Smooth muscle cell (in vitro differentiated cells): Measurements from ENCODE around the gene GP5. TPM values are rescaled to one million over a fixed set of nuclear protein-coding genes. Genes with fewer than 3 reads are reported as not detected.

Experiments used
- DNase-seq: peaks from one replicate; lab custom pipeline; 2025; ENCODE audit not compliant: unreplicated experiment; lab: John Stamatoyannopoulos, UW
- H2AFZ ChIP-seq: fragments of 200-600 bp; sonication (generic); 2 replicates; pipeline ENCODE4 v1.6.0; 2016; ENCODE audit warnings: antibody characterized with exemption, low read depth, mild to moderate bottlenecking
- H3F3A ChIP-seq: fragments of 200-600 bp; sonication (generic); 2 replicates; pipeline ENCODE4 v1.6.0; 2017; ENCODE audit warnings: antibody characterized with exemption, low read depth
- H3K27ac ChIP-seq: fragments of 200-600 bp; sonication (generic); 2 replicates; pipeline ENCODE4 v1.5.1; 2016; ENCODE audit warnings: low read depth, mild to moderate bottlenecking
- H3K27me3 ChIP-seq: fragments of 200-600 bp; sonication (generic); 2 replicates; pipeline ENCODE4 v1.6.1; 2016; ENCODE audit warnings: low read depth, mild to moderate bottlenecking
- H3K36me3 ChIP-seq: fragments of 200-600 bp; sonication (generic); 2 replicates; pipeline ENCODE4 v1.5.1; 2016; ENCODE audit warnings: low read depth
- H3K4me1 ChIP-seq: fragments of 200-600 bp; sonication (generic); 2 replicates; pipeline ENCODE4 v1.5.1; 2016; ENCODE audit warnings: low read depth
- H3K4me2 ChIP-seq: fragments of 200-600 bp; sonication (generic); 2 replicates; pipeline ENCODE4 v1.6.0; 2016; ENCODE audit warnings: mild to moderate bottlenecking
- H3K4me3 ChIP-seq: fragments of 200-600 bp; sonication (generic); 2 replicates; pipeline ENCODE4 v1.5.1; 2016; ENCODE audit warnings: mild to moderate bottlenecking
- H3K79me2 ChIP-seq: fragments of 200-600 bp; sonication (generic); 2 replicates; pipeline ENCODE4 v1.6.0; 2016; ENCODE audit warnings: low read depth, mild to moderate bottlenecking
- H3K9ac ChIP-seq: fragments of 200-600 bp; sonication (generic); 2 replicates; pipeline ENCODE4 v1.6.0; 2016; ENCODE audit warnings: low read depth
- H3K9me3 ChIP-seq: fragments of 200-600 bp; sonication (generic); replicated peaks from 2 replicates; pipeline ENCODE4 v1.5.1; 2016; ENCODE audit warnings: low read depth
- H4K20me1 ChIP-seq: fragments of 200-600 bp; sonication (generic); 2 replicates; pipeline ENCODE4 v1.6.0; 2016; ENCODE audit warnings: low read depth
- WGBS: methylation state at CpG from one replicate; pipeline ENCODE4 v1.1.7; 2016; ENCODE audit warnings: low lambda C conversion rate; 5-methylcytosine and 5-hydroxymethylcytosine counted together
- polyA plus RNA-seq: library from polyadenylated mRNA; unstranded; fragments of >200 nt; fragmentation: Nextera tagmentation; extraction: Ambion mirVana; gene quantifications from 2 replicates; pipeline ENCODE4 v1.2.1, GENCODE V29; 2016
- total RNA-seq: library from RNA; depleted of rRNA; stranded (reverse); fragments of >200 nt; gene quantifications from 2 replicates; pipeline ENCODE4 v1.2.3, GENCODE V29; 2014
- TF ChIP-seq, protein P1 (sequence below): fragments of 200-600 bp; sonication (generic); IDR thresholded peaks from 2 replicates; pipeline ENCODE4 v1.5.1; 2017; ENCODE audit warnings: borderline replicate concordance, mild to moderate bottlenecking, antibody characterized with exemption; ENCODE audit not compliant: insufficient read depth, poor library complexity, severe bottlenecking

GP5 gene
- total and polyA plus RNA-seq, 2 experiments from 2014 or later: not detected

DNA sequence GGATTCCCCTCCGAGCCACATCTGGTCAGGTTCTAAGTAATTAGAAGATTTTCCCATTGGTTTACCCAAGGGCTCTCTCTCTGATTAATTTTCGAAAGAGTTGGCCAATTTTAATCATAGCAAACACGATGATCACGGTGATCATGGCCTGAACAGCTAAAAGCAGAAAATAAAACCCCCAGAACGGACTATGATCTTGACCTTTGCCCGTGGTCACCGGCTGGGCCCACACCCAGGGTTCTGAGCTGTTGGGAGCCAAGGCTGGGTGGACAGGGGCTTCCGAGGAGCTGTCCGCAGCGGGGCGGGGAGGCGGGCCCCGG lies 2.6 kb downstream of the GP5 start:
- Histone ChIP-seq H3K9me3 (no peaks in the 10 kb centered on the region), H3F3A (peaks cover 7% of the 10 kb centered on the region), H2AFZ (peak overlapping the region; percentile 43), H3K36me3 (no peaks in the 10 kb centered on the region), H3K4me3 (peak overlapping the region; percentile 22), H4K20me1 (no peaks in the 10 kb centered on the region), H3K9ac (no peak overlapping the region), H3K4me2 (peak overlapping the region; percentile 80), H3K27me3 (peaks cover 20% of the 10 kb centered on the region), H3K27ac (peak overlapping the region; percentile 36), H3K79me2 (no peaks in the 10 kb centered on the region), H3K4me1 (peaks cover 18% of the 10 kb centered on the region)
- WGBS: 49% methylated on average over 11 of the region's 13 CpGs
- no peak for DNase-seq
- TF ChIP-seq, protein P1, sequence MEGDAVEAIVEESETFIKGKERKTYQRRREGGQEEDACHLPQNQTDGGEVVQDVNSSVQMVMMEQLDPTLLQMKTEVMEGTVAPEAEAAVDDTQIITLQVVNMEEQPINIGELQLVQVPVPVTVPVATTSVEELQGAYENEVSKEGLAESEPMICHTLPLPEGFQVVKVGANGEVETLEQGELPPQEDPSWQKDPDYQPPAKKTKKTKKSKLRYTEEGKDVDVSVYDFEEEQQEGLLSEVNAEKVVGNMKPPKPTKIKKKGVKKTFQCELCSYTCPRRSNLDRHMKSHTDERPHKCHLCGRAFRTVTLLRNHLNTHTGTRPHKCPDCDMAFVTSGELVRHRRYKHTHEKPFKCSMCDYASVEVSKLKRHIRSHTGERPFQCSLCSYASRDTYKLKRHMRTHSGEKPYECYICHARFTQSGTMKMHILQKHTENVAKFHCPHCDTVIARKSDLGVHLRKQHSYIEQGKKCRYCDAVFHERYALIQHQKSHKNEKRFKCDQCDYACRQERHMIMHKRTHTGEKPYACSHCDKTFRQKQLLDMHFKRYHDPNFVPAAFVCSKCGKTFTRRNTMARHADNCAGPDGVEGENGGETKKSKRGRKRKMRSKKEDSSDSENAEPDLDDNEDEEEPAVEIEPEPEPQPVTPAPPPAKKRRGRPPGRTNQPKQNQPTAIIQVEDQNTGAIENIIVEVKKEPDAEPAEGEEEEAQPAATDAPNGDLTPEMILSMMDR: no peak

- H2AFZ ChIP-seq: peak overlapping the region; percentile 43
- TF ChIP-seq, protein P1: no peak
- no peaks in the 10 kb centered on the region for H3K36me3 ChIP-seq
- no peaks in the 10 kb centered on the region for H3K79me2 ChIP-seq
- H3K4me3 ChIP-seq: peak overlapping the region; percentile 22
- H3K9me3 ChIP-seq: peaks cover under 1% of the 10 kb centered on the region
- peaks cover 20% of the 10 kb centered on the region for H3K27me3 ChIP-seq
- 14% methylated on average over 26 of the region's 26 CpGs for WGBS
- H4K20me1 ChIP-seq: no peaks in the 10 kb centered on the region
- DNase-seq: peak; percentile 27
- peak overlapping the region; percentile 80 for H3K4me2 ChIP-seq
- H3K9ac ChIP-seq: no peak overlapping the region
- peak overlapping the region; percentile 36 for H3K27ac ChIP-seq
- peaks cover 7% of the 10 kb centered on the region for H3F3A ChIP-seq
- peaks cover 18% of the 10 kb centered on the region for H3K4me1 ChIP-seq
Observed at GRCh38 chr3:194395778-194396538, 3.1 kb downstream of the GP5 start.

GRCh38 chr3:194395212-194395611 lies 3.9 kb downstream of the GP5 start:
- Histone ChIP-seq H3K9me3 (peaks cover 5% of the 10 kb centered on the region), H3K4me1 (peaks cover 18% of the 10 kb centered on the region), H3K27me3 (peaks cover 20% of the 10 kb centered on the region), H3K27ac (peak overlapping the region; percentile 54), H4K20me1 (no peaks in the 10 kb centered on the region), H2AFZ (no peak overlapping the region), H3K4me3 (no peak overlapping the region), H3K36me3 (no peaks in the 10 kb centered on the region), H3K4me2 (peak overlapping the region; percentile 80), H3F3A (peaks cover 7% of the 10 kb centered on the region), H3K9ac (no peak overlapping the region), H3K79me2 (no peaks in the 10 kb centered on the region)
- TF ChIP-seq, protein P1: no peak
- DNase-seq: no peak
- WGBS: 66% methylated on average over 5 of the region's 5 CpGs

DNA sequence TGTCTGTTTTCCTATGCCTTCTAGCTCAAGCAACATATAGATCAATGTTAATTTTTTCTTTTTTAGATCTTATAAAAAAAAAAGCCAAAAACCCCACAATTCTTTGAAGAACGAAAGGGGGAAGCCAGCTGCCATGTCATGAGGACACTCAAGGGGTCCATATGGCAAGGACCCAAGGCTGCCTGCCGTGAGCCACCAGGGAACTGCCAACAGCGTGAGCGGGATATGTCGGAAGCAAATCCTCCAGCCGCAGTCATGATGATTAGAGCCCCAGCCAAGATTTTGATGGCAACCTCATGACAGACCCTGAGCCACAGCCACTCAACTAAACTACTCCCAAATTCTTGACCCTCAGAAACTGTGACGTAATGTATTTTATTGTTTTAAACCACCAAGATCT lies 6.5 kb downstream of the GP5 start:
- no peaks in the 10 kb centered on the region for H4K20me1 ChIP-seq
- no peaks in the 10 kb centered on the region for H3K79me2 ChIP-seq
- no peak overlapping the region for H3K27ac ChIP-seq
- H3K9ac ChIP-seq: no peak overlapping the region
- no peaks in the 10 kb centered on the region for H3K36me3 ChIP-seq
- H3K4me1 ChIP-seq: peaks cover 18% of the 10 kb centered on the region
- H3K4me2 ChIP-seq: no peak overlapping the region
- peaks cover 7% of the 10 kb centered on the region for H3F3A ChIP-seq
- no peak for DNase-seq
- peaks cover 5% of the 10 kb centered on the region for H3K9me3 ChIP-seq
- TF ChIP-seq, protein P1: no peak
- H3K4me3 ChIP-seq: no peak overlapping the region
- H2AFZ ChIP-seq: no peak overlapping the region
- 96% methylated on average over 7 of the region's 7 CpGs for WGBS
- peaks cover 8% of the 10 kb centered on the region for H3K27me3 ChIP-seq
